Activated effector memory CD4-positive, alpha-beta T cell treated with anti-CD3 and anti-CD28 coated beads, Interleukin-2, amount 50 U/mL, for 16 hours (primary cell): ENCODE data around the gene HELQ.
"Not testable (repeated sequence)": the region's sequence is repeated elsewhere in the genome, so short reads cannot be mapped to it uniquely, and the experiment has no call there.

Source experiments
- DNase-seq: peaks from one replicate; pipeline ENCODE4 v3.0.0-alpha.2; 2020

The HELQ gene

DNA sequence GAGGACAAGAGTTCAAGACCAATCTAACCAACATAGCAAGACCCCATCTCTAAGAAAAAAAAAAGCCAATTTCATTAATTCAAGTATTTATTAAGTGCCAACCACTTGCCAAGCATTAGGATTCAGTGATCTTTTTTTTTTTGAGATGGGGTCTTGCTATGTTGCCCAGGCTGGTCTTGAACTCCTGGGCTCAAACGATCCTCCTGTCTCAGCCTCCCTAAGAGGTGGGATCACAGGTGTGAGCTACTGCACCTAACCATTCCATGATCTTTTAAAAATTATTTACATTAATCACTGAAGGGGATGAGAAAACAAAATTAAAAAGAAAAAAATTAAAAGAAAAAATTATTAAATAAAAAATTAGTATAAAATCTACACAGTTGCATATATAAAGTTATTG lies 24.4 kb downstream of the HELQ start:
- DNase-seq: no peak

DNA sequence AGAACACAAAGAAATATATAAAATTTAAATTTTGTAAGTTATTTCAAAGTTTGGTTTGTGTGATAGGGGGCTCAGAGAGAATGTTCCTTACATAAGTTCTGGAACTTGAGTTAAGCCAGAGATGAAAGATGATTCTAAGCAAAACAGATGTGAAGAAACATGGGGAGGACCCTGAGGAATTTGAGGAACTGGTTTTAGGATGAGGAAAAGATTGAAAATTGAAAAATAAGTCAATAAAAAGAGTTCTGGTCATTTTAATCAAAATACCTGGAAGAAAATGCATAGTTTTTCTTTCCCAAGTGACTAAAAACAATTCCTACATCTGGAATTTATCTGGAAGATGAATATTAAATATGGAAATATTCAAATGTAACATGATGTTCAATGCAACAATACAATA lies 37.4 kb downstream of the HELQ start:
- no peak for DNase-seq

DNA sequence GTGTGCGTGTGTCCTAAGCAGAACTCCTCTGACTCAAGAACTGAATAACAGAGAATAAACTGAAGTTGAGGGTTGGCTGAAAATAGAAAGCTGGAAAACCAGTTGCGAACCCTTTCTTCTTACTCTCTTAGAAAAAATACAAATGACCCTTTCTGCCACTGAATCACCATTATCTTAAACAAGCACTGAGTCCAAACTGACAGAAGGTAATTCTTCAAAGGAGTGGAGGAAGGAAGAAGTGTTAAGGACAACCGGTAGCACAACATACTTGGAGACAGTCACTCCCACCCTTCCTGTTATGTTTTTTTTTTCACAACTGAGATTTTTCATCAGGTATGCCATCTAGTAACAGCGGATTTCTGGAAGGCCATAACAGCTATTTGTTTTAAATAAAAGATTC lies 38.1 kb downstream of the HELQ start:
- DNase-seq: no peak

DNA sequence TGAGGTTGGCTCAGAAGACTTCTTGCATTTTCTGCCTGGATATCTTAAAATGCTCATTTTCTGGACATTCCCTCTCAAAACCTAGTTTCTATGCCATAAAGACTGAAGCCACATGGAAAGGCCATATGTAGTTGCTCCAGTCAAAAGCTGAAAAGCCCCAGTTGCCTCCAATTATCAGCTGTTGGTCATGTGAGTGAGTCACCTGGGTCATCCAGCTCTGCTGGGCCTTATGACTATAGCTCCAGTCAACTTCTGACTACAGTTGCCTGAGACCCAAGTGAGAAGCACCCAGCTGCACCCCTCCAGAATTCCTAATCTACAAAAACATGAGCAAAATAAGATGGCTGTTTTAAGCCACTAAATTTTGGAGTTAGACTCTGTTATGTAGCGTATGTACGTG lies 41.9 kb downstream of the HELQ start:
- no peak for DNase-seq

DNA sequence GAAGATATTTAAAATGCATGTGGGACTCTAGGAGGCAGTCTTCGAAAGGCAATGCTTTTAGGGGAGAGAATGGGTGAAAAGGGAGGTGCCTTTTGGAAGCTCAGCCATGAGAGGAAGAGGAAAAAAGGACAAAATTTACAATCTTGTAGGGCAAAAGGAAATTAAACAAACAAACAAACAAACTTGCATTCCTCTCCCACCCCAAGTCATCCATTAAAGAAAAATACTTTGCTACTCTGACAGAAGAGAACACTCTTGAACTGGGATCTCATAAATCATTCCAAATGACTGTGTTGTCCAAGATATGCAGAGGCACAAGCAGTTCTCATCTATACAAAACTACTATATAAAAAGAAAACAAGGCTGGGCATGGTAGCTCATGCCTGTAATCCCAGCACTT lies 46.7 kb downstream of the HELQ start:
- no peak for DNase-seq

DNA sequence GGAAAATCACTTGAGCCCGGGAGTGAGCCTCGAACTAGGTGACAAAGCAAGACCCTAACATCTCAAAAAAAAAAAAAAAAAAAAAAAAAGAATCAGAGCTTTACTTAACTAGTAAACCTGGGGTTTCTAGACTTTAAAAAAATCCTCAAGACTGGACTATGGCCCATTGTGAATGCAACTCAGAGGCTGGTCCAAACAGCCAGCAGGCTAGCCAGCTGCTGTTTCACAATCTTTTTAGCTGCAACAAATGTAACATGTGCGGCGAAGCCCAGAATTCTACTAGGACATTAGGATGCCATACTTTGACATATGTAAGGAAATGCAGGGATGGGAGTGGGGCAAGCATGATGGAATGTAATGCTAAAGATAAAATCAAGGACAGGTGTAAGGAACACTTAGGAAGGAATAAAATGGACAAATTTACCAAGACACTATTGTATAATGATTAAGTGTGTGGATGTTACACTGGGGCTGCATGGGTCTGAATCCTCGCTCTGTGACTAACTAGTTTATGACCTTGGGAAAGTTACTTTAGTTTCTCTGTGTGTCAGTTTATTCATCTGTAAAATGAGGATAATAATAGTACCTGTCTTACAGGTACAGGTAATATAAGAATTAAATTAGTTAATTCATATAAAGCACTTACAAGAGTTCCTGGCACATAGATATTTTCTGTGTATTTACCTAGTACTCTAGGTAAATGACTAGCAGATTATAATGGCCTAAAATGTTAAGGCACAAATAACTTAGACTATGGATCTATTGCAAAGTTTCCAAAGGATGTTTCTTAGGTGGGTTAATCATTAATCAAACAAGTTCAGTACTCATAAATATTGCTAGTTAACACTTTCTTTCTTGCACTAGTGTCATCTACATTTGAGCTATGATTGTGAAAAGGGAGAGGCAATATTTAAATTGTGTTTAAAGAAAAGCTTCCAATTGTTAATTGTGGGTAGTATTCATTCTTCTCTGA lies 49.5 kb downstream of the HELQ start:
- no peak for DNase-seq

DNA sequence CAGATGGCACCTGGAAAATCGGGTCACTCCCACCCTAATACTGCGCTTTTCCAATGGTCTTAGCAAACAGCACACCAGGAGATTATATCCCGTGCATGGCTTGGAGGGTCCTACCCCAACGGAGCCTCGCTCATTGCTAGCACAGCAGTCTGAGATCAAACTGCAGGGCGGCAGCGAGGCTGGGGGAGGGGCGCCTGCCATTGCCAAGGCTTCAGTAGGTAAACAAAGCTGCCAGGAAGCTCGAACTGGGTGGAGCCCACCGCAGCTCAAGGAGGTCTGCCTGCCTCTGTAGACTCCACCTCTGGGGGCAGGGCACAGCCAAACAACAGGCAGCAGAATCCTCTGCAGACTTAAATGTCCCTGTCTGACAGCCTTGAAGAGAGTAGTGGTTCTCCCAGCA lies 57.5 kb downstream of the HELQ start:
- DNase-seq: not testable (repeated sequence)

DNA sequence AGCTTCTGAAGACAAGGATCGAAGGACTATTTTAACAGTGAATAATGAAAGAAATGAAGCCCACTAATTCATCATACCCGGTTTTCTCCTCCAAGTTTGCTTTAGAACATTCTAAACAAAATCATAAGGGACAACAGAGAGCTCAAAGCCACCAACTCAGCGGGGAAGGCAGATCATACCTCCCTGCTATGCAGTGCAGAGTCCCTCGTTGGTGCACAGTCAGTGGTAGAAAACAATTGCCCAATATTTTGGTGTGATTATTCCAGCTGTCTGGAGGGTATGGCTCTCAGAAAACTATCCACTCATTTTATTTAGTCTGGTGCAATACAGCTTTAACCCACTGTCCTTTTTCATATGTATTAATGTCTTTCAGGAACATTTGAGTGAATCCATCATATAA lies 61.7 kb downstream of the HELQ start:
- DNase-seq: no peak

DNA sequence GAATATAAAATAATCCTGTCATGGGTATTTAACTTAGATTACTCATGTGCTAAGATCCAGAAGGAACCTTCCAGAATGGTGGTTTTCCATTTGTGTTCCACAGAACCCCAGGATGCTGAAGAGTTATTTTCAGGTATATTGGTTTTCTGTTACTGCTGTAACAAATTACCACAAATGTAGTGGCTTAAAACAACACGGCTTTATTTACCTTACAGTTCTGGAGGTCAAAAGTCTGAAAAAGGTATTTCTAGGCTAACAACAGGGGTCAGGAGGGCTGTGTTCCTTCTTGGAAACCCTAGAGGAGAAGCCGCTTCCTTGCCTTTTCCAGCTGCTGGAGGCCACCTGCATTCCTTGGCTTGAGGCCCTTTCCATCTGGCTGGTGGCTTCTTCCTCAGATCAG lies 63.1 kb downstream of the HELQ start:
- DNase-seq: no peak

DNA sequence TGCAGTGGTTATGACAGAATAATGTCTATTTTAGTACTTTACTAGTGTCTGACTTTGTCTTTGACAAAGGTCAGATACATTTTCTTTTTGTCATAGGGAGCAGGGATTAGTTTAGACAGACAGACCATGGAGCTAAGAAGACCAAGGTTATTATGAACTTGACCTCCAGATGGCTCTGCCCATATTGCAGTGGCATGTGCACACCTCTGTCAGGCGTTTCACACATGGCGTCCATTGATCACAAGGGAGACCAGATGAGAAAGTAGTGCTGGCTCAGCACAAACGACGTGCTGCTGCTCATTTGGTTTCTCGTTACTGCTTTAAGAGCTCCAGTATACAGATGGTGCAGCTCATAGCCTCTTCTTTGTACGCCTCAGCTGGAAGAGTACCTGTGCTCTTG lies 64.7 kb downstream of the HELQ start:
- DNase-seq: no peak

DNA sequence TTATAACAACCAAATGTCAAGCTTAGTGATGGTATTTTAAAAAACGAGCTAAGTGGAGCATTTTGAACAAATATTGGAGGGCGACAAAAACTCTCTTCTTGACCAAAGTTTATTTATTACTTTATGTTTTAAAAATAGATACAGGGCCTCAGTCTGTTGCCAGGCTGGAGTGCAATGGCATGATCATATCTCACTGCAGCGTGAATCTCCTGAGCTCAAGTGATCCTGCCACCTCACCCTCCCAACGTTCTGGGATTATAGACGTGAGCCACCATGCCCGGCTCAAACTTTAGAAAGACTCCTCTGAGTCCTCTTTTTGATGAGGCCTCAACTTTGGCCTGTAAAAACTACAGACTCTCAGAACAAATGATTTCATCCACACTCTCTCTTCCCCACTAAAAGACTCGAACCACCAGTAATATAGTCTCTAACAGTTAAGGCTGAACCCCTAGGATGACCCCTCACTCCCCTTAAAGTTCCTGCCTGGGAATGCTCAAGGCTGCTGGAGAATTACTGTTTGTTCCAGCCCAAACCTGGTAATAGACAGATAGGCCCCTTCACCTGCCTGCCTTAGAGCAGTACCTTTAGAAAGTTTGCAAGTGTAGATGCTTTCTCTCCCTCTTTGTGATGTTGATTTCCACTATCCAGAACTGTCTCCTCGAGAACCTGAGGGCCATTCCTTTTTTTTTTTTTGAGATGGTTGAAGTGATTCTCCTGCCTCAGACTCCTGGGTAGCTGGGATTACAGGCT lies 65.7 kb downstream of the HELQ start:
- DNase-seq: no peak

DNA sequence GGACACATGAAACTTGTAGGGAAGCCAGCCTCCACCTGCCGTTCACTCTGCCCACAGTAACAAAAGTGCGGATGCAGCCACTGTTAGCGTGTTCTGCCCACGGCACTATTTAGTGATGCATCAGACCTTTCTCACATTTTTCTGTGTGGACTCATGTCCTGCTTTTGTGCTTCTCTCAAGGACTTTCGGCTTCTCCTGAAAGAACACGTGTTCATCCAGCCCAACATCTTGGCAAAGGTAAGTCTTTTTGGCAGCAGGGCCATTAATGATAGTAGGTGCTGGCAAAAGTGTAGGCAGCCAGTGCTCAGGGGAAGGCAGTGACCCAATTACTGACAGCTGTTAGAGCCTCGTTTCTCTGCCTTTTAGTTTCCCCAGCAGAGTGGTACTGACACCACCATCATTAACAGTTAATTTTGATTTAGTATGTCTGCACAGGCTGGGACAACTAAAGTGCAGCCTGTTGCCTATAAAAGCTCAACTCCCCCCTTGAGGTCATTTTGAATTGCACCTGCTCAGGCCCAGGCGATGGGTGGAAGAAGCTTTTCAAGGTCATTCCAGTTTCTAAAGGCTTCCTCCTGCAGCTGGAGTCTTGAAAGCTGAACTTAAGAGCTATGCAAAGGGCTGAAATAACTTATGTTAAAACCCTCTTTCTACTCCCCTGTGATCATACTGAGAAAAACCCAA lies 66.4 kb downstream of the HELQ start:
- DNase-seq: no peak

DNA sequence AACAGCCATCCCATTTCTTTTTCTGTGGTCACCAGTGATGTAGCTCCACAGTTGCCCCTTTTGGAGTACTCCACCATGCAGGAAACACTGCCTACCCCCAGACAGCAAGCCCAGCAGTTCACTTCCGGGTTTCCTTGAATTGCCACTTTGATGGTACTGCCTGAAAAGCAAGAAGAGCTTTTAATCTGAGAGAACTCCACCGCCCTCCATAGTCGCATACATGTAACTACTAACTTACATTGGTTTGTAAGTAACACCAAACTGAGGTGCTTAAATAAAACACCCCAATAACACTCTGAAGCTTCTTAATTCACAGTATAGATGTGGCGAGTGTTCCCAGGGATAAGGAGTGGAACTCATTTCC lies 67.3 kb downstream of the HELQ start:
- DNase-seq: no peak

DNA sequence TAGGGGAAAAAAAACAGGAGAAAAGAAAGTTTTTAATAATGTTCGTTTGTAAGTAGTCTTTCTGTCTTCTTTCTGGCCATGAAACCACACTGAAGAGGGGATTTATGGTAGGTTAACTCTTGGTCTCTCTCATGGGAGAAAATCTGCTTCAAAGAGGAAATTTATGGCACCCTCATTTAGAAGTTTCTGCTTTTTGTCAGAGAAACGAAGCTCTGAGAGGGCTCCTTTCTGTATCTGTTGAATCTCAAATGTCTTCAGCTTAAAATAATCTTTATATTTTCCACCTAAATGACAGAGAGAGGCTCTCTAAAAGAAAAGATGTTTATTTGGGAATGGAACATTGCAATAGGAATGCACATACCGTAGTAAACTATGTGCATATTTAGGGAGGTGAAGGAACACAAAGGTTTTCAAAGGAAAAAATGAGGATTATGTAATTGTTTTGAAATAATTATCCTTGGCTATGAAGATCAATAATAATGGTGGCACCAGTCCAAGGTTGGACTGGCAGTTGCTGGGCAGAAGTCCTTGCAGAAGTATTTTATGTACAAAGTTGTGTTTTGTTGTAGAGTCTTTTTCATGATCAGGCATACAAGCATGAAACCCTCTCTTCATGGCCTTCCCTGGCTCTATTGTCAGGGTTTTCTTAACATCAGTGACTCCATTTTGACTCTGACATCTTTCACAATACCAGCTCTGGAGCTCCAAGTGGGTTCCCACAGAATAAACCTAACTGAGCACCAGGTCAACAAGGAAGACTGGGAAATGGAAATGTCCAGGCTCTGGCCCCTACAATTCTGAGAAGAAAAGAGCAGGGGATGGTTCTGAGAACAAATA lies 67.9 kb downstream of the HELQ start:
- DNase-seq: no peak

DNA sequence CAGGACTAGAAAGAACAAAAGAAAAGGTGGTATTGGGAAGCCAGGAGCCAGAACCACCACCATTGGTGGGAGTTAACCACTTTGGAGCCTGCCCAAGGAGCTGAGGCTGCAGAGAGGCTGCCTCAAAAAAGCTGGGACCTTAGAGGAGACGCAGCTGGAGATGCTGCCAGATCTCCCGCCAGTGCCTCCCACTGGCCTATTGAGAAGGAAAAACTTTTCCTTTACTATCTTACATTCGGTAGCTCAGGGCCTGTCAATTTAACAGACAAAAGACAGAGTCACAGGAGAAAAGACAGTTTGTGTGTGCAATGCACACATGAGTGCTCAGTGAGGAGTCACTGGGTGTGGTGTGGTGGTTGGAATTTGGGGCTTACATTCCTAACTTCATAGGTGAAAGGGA lies 68.6 kb downstream of the HELQ start:
- DNase-seq: no peak

DNA sequence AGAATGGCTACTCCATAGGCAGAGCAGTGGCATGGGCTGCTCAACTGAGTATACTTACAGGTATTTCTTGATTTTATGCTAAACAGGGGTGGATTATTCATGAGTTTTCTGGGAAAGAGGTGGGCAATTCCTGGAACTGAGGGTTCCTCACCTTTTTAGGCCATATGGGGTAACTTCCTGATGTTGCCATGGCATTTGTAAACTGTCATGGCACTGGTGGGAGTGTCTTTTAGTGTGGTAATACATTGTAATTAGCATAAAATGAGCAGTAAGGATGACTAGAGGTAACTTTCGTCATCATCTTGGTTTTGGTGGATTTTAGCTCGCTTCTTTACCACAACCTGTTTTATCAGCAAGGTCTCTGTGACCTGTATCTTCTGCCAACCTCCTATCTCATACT lies 72.8 kb downstream of the HELQ start:
- DNase-seq: no peak

DNA sequence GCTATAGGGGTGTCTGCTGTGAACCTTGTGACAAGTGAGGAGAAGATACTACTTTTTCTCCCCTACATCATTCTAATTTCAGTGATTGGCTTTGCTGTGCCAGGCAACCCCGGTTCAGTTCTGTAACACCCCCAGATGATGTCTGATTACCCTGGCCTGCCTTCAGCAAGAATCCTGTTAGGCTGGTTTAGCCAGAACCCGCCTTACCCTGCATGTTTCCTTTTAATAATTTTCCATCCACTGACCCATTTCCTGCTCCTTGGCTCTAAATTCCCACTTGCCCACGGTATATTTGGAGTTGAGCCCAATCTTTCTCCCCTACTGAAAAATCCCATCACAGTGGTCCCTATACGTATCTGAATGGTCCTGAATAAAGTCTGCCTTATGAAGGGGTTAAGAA lies 74.5 kb downstream of the HELQ start:
- DNase-seq: no peak

DNA sequence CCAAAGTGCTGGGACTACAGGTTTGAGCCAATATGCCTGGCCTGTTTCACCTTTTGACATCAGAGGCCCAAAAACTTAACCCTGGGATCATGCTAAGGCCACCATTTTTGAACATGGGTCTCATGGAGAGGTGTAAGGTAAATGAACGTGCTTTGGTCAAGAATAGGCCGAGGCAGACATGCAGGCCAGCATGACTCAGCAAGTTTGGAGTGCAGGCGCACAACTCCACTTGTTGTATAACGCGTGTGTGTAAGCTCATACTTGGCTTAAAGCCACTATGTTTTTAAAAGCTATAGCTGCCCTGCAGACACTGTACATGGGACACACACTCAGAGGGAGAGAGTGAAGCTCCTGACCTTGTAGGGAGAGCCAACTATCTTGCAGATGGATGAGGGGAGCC lies 77.2 kb downstream of the HELQ start:
- no peak for DNase-seq

DNA sequence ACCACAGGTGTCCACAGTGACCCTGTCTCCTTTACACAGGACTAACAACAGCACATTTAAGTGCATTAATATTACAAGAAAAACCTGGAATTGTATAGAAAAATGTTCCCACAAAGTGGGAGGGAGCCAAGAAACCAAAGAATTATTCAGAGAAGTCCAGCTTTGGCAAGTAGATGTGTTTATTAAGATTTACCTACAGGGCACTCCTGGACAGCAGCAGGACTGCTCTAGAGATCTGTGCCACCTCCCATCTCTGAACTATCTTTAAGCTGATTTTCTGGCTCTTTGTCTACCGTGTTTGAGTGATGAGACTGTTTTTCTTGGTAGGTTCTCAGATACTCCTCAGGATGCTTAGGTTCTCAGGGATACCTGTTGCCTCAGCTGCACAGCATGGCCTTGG lies 82.7 kb downstream of the HELQ start:
- DNase-seq: no peak

DNA sequence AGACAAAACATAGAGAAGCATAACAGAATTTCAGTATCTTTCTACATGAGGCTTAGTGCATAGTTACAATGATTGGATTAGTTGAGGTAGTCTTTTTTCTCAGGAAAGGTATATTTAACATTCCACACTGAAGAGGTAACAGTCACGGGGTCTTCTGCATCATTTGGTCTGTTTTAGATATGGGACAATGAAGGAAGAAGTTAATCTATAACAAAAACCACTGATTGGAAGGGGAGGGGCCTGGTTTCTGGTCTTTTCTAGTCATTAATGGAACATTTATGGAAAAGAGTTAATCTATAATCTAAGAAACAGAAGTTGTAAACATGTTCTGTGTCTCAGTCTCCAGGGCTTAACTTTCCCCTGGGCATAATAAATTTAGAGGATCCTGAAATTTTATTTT lies 83.7 kb downstream of the HELQ start:
- no peak for DNase-seq

DNA sequence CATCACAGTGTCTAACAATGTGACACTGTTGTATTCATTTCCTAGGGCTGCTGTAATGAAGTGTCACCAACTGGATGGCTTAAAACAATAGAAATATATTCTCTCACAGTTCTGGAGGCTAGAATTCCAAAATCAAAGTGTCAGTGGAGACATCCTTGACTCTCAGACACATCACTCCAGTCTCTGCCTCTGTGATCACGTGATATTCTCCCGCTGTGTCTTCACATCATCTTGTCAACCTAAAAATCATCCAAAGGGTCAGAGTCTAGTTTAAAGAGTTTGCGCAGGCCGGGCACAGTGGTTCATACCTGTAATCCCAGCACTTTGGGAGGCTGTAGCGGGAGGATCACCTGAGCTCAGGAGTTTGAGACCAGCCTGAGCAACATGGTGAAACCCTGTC lies 84.4 kb downstream of the HELQ start:
- DNase-seq: no peak

DNA sequence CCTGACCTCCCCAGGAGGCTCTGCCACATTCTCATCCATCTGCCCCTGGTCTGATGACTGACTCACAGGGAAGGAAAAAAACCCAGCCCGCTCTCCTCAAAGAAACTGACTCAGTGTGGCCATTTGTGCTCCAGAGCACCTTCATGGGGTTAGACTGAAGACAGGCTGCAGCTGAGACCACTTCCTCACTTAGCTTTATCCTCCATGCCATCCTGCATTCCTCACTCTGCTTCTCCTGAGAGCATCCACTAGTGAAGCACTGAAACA lies 85.0 kb downstream of the HELQ start:
- no peak for DNase-seq
